SK-N-SH (cell line): ENCODE data around the gene NUMB. TPM values are rescaled to one million over a fixed set of nuclear protein-coding genes. Genes with fewer than 3 reads are reported as not detected.

Source experiments
- CTCF ChIA-PET: fragments of 300-600, 350-600 bp; formaldehyde crosslinking; extraction: SDS; loops from one replicate; lab custom pipeline; 2021; lab: Yijun Ruan, JAX
- POLR2A ChIA-PET: fragments of 350-600 bp; sonication (Branson Sonifier 250); formaldehyde crosslinking; extraction: SDS; loops from one replicate; lab custom pipeline; 2020; ENCODE audit warnings: antibody characterized with exemption, inconsistent platforms; lab: Yijun Ruan, JAX
- DNase-seq: peaks from one replicate; pipeline ENCODE4 v3.0.0; 2012
- H2AFZ ChIP-seq: fragments of 200-600 bp; sonication (generic); 2 replicates; pipeline ENCODE4 v1.8.1; 2016; ENCODE audit warnings: antibody characterized with exemption, mild to moderate bottlenecking, low read depth
- H3F3A ChIP-seq: fragments of 200-600 bp; sonication (generic); replicated peaks from 2 replicates; pipeline ENCODE3; 2016; ENCODE audit warnings: antibody characterized with exemption, mild to moderate bottlenecking; ENCODE audit not compliant: insufficient read depth
- H3K27ac ChIP-seq, 2 experiments: fragments of 200-500 bp in 1 of 2; fragments of 200-600 bp in 1 of 2; sonication (Bioruptor generic) in 1 of 2; sonication (generic), shearing (Covaris generic) in 1 of 2; 2 replicates each; pipeline versions ENCODE4 v1.5.1 to v1.6.1; 2014 to 2016; ENCODE audit warnings: low read depth in 2 of 2, inconsistent platforms in 1 of 2, low read length in 1 of 2, mild to moderate bottlenecking in 1 of 2, mixed read lengths in 1 of 2
- H3K27me3 ChIP-seq: fragments of 200-600 bp; sonication (generic), shearing (Covaris generic); 2 replicates; pipeline ENCODE4 v1.6.1; 2016; ENCODE audit warnings: mixed run types; ENCODE audit not compliant: insufficient read depth
- H3K36me3 ChIP-seq, 2 experiments: fragments of 200-500 bp in 1 of 2; fragments of 200-600 bp in 1 of 2; sonication (Bioruptor generic) in 1 of 2; sonication (generic) in 1 of 2; replicated peaks in 1 of 2; 2 replicates each; pipeline versions ENCODE3 to v1.5.1; 2014 to 2016; ENCODE audit warnings: low read length in 1 of 2, mild to moderate bottlenecking in 1 of 2; ENCODE audit not compliant: insufficient read depth in 2 of 2, control insufficient read depth in 1 of 2
- H3K4me1 ChIP-seq, 2 experiments: fragments of 200-500 bp in 1 of 2; fragments of 200-600 bp in 1 of 2; sonication (Bioruptor generic) in 1 of 2; sonication (generic), shearing (Covaris generic) in 1 of 2; 2 replicates each; pipeline versions ENCODE4 v1.5.1 to v1.6.1; 2014 to 2016; ENCODE audit warnings: low read depth in 1 of 2, low read length in 1 of 2, mixed run types in 1 of 2; ENCODE audit not compliant: insufficient read depth in 2 of 2, control insufficient read depth in 1 of 2
- H3K4me2 ChIP-seq: fragments of 200-600 bp; sonication (generic), shearing (Covaris generic); 2 replicates; pipeline ENCODE4 v1.6.1; 2017; ENCODE audit warnings: mixed run types
- H3K4me3 ChIP-seq, 2 experiments: fragments of 200-500 bp in 1 of 2; fragments of 200-600 bp in 1 of 2; sonication (Bioruptor generic) in 1 of 2; sonication (generic), shearing (Covaris generic) in 1 of 2; 2 replicates each; pipeline versions ENCODE4 v1.5.1 to v1.8.1; 2014 to 2016; ENCODE audit warnings: low read depth in 2 of 2, inconsistent platforms in 1 of 2, low read length in 1 of 2, mild to moderate bottlenecking in 1 of 2, mixed read lengths in 1 of 2, moderate library complexity in 1 of 2
- H3K79me2 ChIP-seq: fragments of 200-600 bp; sonication (generic); 2 replicates; pipeline ENCODE4 v1.8.1; 2017; ENCODE audit warnings: mild to moderate bottlenecking; ENCODE audit not compliant: insufficient read depth
- H3K9ac ChIP-seq: fragments of 200-600 bp; sonication (generic); 2 replicates; pipeline ENCODE4 v1.6.1; 2017; ENCODE audit warnings: mixed run types
- H3K9me2 ChIP-seq: fragments of 200-600 bp; sonication (generic); 2 replicates; pipeline ENCODE4 v1.6.1; 2017; ENCODE audit warnings: mixed run types
- H3K9me3 ChIP-seq: fragments of 200-600 bp; sonication (generic); 2 replicates; pipeline ENCODE4 v1.6.1; 2017; ENCODE audit warnings: mixed run types, mild to moderate bottlenecking, moderate library complexity
- H4K20me1 ChIP-seq: fragments of 200-600 bp; sonication (generic); 2 replicates; pipeline ENCODE4 v1.6.1; 2017; ENCODE audit warnings: mild to moderate bottlenecking, mixed run types; ENCODE audit not compliant: insufficient read depth
- CTCF ChIP-seq: fragments of 200-600 bp; sonication (generic); IDR thresholded peaks from 2 replicates; pipeline ENCODE4 v1.6.1; 2017; ENCODE audit warnings: antibody characterized with exemption, mild to moderate bottlenecking, moderate library complexity
- EZH2phosphoT487 ChIP-seq: fragments of 200-600 bp; sonication (generic); IDR thresholded peaks from 2 replicates; pipeline ENCODE4 v1.6.1; 2017; ENCODE audit warnings: low read depth, mixed run types, mild to moderate bottlenecking, antibody characterized with exemption, moderate library complexity, borderline replicate concordance
- FOSL2 ChIP-seq: IDR thresholded peaks from 2 replicates; pipeline ENCODE4 v1.4.0; 2012; ENCODE audit warnings: low read depth, mild to moderate bottlenecking, moderate library complexity, borderline replicate concordance
- FOXJ3 ChIP-seq: sonication (generic); formaldehyde crosslinking; IDR thresholded peaks from 2 replicates; pipeline ENCODE4 v1.5.1; 2020; ENCODE audit warnings: mild to moderate bottlenecking, missing genetic modification reagents
- FOXM1 ChIP-seq: IDR thresholded peaks from 2 replicates; pipeline ENCODE4 v1.4.0; 2012; ENCODE audit warnings: low read depth, mild to moderate bottlenecking
- GABPA ChIP-seq: IDR thresholded peaks from 2 replicates; pipeline ENCODE4 v1.4.0; 2012; ENCODE audit warnings: low read depth, mild to moderate bottlenecking
- GATA2 ChIP-seq: sonication (generic); formaldehyde crosslinking; IDR thresholded peaks from 2 replicates; pipeline ENCODE4 v1.5.0; 2020; ENCODE audit warnings: mild to moderate bottlenecking, missing genetic modification reagents
- JUND ChIP-seq: IDR thresholded peaks from 2 replicates; pipeline ENCODE4 v1.4.0; 2012
- MXI1 ChIP-seq: IDR thresholded peaks from 2 replicates; pipeline ENCODE4 v1.6.1; 2012; ENCODE audit warnings: mild to moderate bottlenecking, low read depth, low read length, improper control_type of control experiment
- NRF1 ChIP-seq: IDR thresholded peaks from 2 replicates; pipeline ENCODE4 v1.6.1; 2012; ENCODE audit warnings: low read depth, mild to moderate bottlenecking, low read length
- POLR2AphosphoS5 ChIP-seq: IDR thresholded peaks from 2 replicates; pipeline ENCODE4 v1.6.1; 2012; ENCODE audit warnings: low read depth, low read length
- RAD21 ChIP-seq: IDR thresholded peaks from 2 replicates; pipeline ENCODE4 v1.6.1; 2012; ENCODE audit warnings: mild to moderate bottlenecking, low read length
- RCOR1 ChIP-seq: fragments of 150-350 bp; IDR thresholded peaks from 2 replicates; pipeline ENCODE4 v1.6.1; 2017; ENCODE audit warnings: antibody characterized with exemption, low read length
- RFX5 ChIP-seq: IDR thresholded peaks from 2 replicates; pipeline ENCODE4 v1.6.1; 2012; ENCODE audit warnings: mild to moderate bottlenecking, improper control_type of control experiment, low read length
- SIN3A ChIP-seq: IDR thresholded peaks from 2 replicates; pipeline ENCODE4 v1.6.1; 2012; ENCODE audit warnings: low read depth, mild to moderate bottlenecking, low read length, moderate library complexity, borderline replicate concordance
- SMC3 ChIP-seq: IDR thresholded peaks from 2 replicates; pipeline ENCODE4 v1.6.1; 2012; ENCODE audit warnings: low read depth, low read length, improper control_type of control experiment
- TCF12 ChIP-seq: IDR thresholded peaks from 2 replicates; pipeline ENCODE4 v1.4.0; 2012
- TEAD4 ChIP-seq: IDR thresholded peaks from 2 replicates; pipeline ENCODE4 v1.4.0; 2012; ENCODE audit warnings: mild to moderate bottlenecking, borderline replicate concordance; ENCODE audit not compliant: insufficient read depth
- YY1 ChIP-seq: IDR thresholded peaks from 2 replicates; pipeline ENCODE4 v1.4.0; 2012; ENCODE audit warnings: low read depth, mild to moderate bottlenecking
- ZBTB33 ChIP-seq: IDR thresholded peaks from 2 replicates; pipeline ENCODE4 v1.4.0; 2012; ENCODE audit warnings: low read depth, borderline replicate concordance
- whole genome bisulfite sequencing: methylation state at CpG from one replicate; pipeline ENCODE4 v1.1.6; 2017; ENCODE audit warnings: low lambda C conversion rate; 5-methylcytosine and 5-hydroxymethylcytosine counted together
- polyA plus RNA-seq, 3 experiments: library from polyadenylated mRNA; depleted of rRNA; stranded (reverse); fragments of >200 nt; gene quantifications; 2 replicates each; pipeline ENCODE4 v1.2.3, GENCODE V29; 2012
- TF ChIP-seq, protein P1 (sequence below): IDR thresholded peaks from 2 replicates; pipeline ENCODE4 v1.4.0; 2012; ENCODE audit warnings: low read depth, borderline replicate concordance
- TF ChIP-seq, protein P2 (sequence below): IDR thresholded peaks from 2 replicates; pipeline ENCODE4 v1.6.1; 2012; ENCODE audit warnings: mild to moderate bottlenecking, low read depth, low read length, moderate library complexity

The NUMB gene
- polyA plus RNA-seq, 1 of the 3 experiments (the other 2 are of a cell fraction), result 58.4 TPM

GRCh38 chr14:73236752-73237218 is 221.6 kb downstream of the NUMB start (continued):
- TF ChIP-seq MXI1, result no peak
- TF ChIP-seq NRF1, result no peak
- TF ChIP-seq YY1, result no peak
- no peak for TF ChIP-seq JUND
- no peak for TF ChIP-seq POLR2AphosphoS5
- TF ChIP-seq, all 33 proteins: peak for 0

GRCh38 chr14:73236157-73236556 is 222.2 kb downstream of the NUMB start:
- H3K9me2 ChIP-seq, result no peaks in the 10 kb centered on the region
- H3K9me3 ChIP-seq, result no peaks in the 10 kb centered on the region
- no peak overlapping the region for H2AFZ ChIP-seq
- H3K36me3 ChIP-seq, result no peaks in the 10 kb centered on the region
- DNase-seq, result no peak
- H4K20me1 ChIP-seq, result no peaks in the 10 kb centered on the region
- no peak overlapping the region for H3K4me3 ChIP-seq
- H3K27me3 ChIP-seq, result peaks cover 41% of the 10 kb centered on the region
- 92% methylated on average over 9 of the region's 11 CpGs for WGBS
- H3K4me1 ChIP-seq, result peaks cover 8 to 16% of the 10 kb centered on the region in 2 experiments; a peak in 3 of 4 replicates
- no peaks in the 10 kb centered on the region for H3K79me2 ChIP-seq
- no peak overlapping the region for H3K9ac ChIP-seq
- ChIA-PET CTCF (no interaction called here), POLR2A (no interaction called here)
- H3K27ac ChIP-seq, result no peak overlapping the region
- peaks cover 3% of the 10 kb centered on the region for H3F3A ChIP-seq
- TF ChIP-seq FOXM1, result no peak
- no peak for TF ChIP-seq GATA2 (CRISPR knock-in tag)
- no peak for TF ChIP-seq SMC3
- TF ChIP-seq CTCF, result no peak
- no peak for TF ChIP-seq RCOR1
- TF ChIP-seq TCF12, result no peak
- TF ChIP-seq MXI1, result no peak
- TF ChIP-seq SIN3A, result no peak
- TF ChIP-seq, protein P1, sequence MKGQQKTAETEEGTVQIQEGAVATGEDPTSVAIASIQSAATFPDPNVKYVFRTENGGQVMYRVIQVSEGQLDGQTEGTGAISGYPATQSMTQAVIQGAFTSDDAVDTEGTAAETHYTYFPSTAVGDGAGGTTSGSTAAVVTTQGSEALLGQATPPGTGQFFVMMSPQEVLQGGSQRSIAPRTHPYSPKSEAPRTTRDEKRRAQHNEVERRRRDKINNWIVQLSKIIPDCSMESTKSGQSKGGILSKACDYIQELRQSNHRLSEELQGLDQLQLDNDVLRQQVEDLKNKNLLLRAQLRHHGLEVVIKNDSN, result no peak
- TF ChIP-seq RFX5, result no peak
- no peak for TF ChIP-seq EZH2phosphoT487
- TF ChIP-seq FOSL2, result no peak
- TF ChIP-seq TEAD4, result no peak
- TF ChIP-seq FOXJ3 (CRISPR knock-in tag), result no peak
- TF ChIP-seq, protein P2, sequence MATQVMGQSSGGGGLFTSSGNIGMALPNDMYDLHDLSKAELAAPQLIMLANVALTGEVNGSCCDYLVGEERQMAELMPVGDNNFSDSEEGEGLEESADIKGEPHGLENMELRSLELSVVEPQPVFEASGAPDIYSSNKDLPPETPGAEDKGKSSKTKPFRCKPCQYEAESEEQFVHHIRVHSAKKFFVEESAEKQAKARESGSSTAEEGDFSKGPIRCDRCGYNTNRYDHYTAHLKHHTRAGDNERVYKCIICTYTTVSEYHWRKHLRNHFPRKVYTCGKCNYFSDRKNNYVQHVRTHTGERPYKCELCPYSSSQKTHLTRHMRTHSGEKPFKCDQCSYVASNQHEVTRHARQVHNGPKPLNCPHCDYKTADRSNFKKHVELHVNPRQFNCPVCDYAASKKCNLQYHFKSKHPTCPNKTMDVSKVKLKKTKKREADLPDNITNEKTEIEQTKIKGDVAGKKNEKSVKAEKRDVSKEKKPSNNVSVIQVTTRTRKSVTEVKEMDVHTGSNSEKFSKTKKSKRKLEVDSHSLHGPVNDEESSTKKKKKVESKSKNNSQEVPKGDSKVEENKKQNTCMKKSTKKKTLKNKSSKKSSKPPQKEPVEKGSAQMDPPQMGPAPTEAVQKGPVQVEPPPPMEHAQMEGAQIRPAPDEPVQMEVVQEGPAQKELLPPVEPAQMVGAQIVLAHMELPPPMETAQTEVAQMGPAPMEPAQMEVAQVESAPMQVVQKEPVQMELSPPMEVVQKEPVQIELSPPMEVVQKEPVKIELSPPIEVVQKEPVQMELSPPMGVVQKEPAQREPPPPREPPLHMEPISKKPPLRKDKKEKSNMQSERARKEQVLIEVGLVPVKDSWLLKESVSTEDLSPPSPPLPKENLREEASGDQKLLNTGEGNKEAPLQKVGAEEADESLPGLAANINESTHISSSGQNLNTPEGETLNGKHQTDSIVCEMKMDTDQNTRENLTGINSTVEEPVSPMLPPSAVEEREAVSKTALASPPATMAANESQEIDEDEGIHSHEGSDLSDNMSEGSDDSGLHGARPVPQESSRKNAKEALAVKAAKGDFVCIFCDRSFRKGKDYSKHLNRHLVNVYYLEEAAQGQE, result no peak
- no peak for TF ChIP-seq RAD21
- no peak for TF ChIP-seq YY1
- no peak for TF ChIP-seq ZBTB33
- no peak for TF ChIP-seq GABPA
- TF ChIP-seq NRF1, result no peak
- H3K4me2 ChIP-seq, result no peak overlapping the region
